Adrenal gland (tissue), 5 donors: ENCODE data around the gene SRD5A3.
"Not testable (repeated sequence)": the region's sequence is repeated elsewhere in the genome, so short reads cannot be mapped to it uniquely, and the experiment has no call there.

Source experiments
- CTCF ChIP-seq, 6 experiments: fragments of 450-650 bp in 4 of 6; fragments of 200-600 bp in 2 of 6; sonication (generic) in 1 of 6; IDR thresholded peaks; 1 replicate in 5 of 6; 2 replicates in 1 of 6; pipeline versions ENCODE4 v1.5.1 to v1.8.0; 2016 to 2021; ENCODE audit warnings: antibody characterized with exemption in 6 of 6, mild to moderate bottlenecking in 2 of 6, moderate library complexity in 1 of 6
- POLR2A ChIP-seq, 2 donors: fragments of 450-650 bp; IDR thresholded peaks; one replicate each; pipeline ENCODE4 v1.6.1; 2017; ENCODE audit warnings: antibody characterized with exemption in 2 of 2, mild to moderate bottlenecking in 2 of 2, moderate library complexity in 1 of 2
- donor health status: DM: no; HTN: no; CAD: no.

DNA sequence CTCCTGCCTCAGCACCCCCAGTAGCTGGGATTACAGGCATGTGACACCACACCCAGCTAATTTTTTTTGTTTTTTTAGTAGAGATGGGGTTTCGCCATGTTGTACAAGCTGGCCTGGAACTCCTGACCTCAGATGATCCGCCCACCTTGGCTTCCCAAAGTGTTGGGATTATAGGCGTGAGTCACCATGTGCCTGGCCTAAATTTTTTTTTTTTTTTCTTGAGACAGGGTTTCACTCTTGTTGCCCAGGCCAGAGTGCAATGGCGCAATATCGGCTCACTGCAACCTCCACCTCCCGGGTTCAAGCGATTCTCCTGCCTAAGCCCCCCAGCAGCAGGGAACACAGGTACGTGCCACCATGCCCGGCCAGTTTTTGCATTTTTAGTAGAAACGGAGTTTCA lies 4.8 kb downstream of the SRD5A3 start:
- not testable (repeated sequence) for TF ChIP-seq POLR2A, CTCF (IDR thresholded peaks at IDR 0.05)
